T-helper 1 cell (primary cell): ENCODE measurements around the gene NET1.

Source experiments
- DNase-seq, 5 donors: peaks; one replicate each; pipeline ENCODE4 v3.0.0-alpha.2; 2012 to 2020

The NET1 gene

DNA sequence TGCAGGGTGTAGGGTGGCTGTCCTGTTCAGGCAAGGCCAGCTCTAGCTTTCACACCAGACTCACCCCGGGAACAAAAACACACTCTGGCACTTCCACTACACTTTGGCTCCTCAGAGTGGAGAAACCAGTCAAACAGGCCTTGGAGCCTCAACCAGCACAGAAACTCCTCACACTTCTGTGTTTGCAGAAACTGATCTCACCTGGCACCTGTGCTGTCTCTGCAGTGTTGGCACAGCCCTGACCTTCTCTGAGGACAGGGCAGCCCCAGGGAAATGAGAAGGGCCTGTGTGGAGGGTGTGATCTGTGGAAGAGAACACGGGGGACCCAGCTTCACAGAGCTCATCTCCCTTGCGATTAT is 91.1 kb downstream of the NET1 start:
- no peak for DNase-seq

DNA sequence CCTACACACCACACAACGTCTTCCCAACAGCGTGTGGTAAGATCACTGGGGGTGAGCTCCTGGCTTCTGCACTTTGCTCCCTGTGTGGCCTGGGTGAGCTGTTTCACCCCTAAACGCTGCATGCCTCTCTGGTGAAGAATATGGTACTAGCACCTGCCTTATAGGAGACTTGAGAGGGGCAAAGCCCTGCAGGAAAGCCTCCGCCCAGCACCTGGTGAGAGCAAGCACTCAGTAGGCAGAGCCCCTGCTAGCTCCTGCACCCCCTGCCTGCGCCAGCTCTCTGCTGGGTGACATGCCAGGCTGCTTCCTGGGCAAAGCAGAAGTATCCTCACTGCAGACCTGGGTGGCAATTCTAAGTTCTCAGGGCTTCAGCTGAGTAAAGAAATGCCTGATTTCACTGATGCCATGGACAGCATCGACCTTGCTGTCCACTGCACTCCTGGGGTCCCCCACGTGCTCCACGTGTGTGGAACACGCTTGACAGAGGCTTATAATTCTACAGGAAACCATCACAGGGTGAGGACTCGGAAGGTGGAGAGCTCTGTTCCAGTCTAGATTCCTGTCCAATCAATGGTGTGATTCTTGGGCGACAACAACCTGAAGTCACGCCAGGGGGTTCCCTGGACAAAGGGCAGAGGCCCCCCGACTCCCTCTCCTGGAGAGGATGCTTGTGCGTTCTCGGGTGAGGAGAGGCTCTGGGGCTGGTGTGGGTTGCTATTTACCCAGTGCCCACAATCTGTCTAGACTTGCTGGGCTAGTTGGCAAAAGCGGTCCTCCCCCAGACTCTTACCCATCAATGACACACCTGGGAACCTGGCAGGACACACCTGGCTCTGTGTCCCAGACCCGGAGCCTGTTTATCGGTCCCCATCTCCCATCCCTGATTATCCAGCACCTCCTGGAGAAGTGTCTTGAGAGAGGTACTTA is 92.1 kb downstream of the NET1 start:
- no peak for DNase-seq

DNA sequence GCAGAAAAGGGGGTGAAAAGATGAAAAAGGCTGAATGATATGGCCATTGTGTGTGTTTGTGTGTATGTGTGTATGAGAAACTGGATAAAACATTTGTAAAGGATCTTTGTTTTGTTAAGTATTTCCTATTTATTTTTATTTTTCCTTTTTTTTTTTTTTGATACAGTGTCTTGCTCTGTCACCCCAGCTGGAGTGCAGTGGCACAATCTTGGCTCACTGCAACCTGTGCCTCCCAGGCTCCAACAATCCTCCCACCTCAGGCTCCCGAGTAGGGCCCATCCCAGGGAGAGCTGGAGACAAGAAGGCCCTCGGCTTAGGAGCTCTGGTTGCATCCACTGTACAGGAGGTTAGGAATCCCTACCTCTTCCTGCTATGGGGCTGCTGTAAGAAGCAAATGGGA is 93.9 kb downstream of the NET1 start:
- DNase-seq, result no peak

DNA sequence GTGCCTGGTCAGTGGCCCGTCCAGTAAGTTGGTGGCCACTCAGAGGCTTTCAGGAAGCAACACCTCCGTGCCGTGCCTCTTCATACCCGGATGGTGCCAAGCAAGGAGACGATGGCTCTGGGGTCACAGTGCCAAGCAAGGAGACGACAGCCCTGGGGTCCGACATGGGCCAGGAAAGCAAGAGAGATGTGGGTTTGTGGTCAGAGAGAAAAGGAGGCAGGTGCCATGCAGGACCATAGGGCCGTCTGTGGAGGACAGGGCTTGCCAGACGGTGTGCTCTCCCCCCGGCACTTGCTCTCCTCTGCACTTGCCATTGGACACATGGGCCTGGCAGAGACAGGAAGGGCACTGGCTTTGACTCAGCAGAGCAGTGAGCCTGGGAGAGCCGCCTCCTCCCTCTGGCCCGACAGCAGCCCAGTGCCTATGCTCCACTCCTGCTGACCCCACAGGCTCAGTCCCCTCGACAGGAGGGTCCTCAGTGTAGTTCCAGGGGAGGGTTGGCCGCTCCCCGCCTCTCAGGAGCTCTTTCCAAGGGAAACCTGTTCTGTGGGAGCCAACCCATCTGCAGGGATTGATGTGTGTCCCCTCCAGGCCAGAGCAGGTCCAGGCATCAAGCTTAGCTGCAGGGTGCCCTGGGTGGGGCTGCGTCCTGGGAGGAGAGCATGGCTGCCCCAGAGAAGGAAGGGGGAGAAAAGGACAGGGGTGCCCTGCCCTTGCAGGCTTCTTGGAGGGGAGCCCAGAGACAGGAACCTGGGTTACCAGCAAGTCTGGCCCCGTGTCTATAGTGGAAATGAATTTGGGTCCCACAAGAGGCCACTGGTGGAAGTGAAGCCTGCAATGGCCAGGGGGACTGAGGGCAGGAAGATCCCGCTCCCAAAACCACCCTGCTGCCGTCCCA is 94.6 kb downstream of the NET1 start:
- DNase-seq, result no peak

DNA sequence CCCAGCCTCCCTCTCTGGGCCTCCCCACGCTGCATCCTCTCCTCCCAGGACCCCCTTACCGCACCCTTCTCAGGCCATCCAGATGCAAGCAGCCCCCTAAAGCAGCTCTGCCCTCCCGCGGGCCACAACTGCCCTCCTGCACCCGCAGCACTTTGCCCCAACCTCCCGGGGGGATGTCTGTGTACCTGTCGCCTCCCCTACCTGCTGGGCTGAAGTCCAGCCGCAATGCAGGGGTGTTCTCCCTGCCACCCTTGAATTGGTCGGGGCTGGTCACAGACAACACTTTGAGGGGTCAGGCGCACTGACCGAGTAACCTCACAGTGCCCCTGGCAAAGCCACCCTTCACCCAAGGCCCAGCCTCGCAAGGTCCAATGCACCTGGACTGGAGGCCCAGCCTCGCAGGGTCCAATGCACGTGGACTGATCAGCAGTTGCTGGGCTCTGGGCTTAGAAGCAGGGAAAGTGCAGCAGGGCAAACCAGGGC is 95.3 kb downstream of the NET1 start:
- no peak for DNase-seq

DNA sequence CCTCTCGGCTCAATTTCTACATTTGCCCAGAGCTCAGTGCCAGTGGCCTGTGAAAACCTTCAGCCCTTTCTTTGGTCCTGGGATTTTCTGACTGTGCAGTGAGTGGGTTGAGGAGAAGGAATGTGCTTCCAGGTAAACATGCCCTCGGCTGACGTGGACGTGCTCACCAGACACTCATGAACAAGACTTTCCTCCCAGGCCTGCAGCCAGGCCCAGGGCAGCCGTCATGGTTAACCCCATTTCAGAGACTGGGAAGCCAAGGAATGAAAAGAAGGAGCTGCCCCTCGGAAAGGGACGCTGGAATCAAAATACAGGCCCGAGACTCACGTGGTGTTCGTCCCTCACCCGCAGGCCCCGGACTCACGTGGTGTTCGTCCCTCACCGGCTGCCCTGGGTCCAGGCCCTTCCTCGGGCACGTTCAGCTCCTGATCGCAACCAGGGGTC is 95.8 kb downstream of the NET1 start:
- DNase-seq, result no peak
